Upper lobe of left lung (tissue), 4 donors: ENCODE measurements around the gene KRI1.

ENCODE experiments used
- EP300 ChIP-seq, 4 donors: sonication (generic); formaldehyde crosslinking; IDR thresholded peaks; one replicate each; pipeline ENCODE4 v1.5.1; 2017; ENCODE audit warnings: antibody characterized with exemption in 4 of 4, control low read depth in 2 of 4
- POLR2AphosphoS5 ChIP-seq, 2 donors: sonication (generic); formaldehyde crosslinking; IDR thresholded peaks; one replicate each; pipeline ENCODE4 v1.5.1; 2017; ENCODE audit warnings: antibody characterized with exemption in 2 of 2
- TF ChIP-seq, protein P1 (sequence below), 6 experiments: fragments of 450-650 bp in 4 of 6; fragments of 200-600 bp in 2 of 6; sonication (generic) in 2 of 6; IDR thresholded peaks; one replicate each; pipeline ENCODE4 v1.5.1; 2016 to 2019; ENCODE audit warnings: antibody characterized with exemption in 6 of 6

DNA sequence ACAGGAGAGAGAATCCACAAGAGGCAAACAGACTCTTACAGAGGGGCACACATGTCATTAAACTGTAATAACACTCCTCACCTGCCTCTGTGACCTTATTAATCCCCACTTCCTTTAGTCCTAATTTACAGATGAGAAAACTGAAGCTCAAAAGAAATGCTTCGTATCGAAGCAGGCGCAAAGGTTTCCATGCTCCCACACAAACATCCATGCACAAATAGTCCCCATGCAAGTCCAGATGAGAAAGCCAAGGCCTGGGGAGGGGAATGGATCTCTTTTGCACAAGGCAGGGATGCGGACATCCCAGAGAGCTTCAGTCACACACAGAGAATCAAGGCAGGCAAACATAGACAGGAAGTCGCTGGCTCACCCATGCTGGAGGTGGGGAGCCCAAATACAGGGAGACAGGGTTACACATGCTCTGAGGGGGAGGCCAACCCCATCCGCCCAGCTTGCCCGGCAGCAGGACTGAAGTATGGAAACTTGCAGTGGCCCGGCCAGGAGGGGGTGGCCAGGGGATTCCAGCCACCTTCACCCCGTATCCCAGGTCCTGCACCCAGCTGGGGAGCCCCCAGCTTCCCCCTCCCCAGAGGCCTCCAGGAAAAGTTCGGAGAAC, 49.0 kb downstream of the KRI1 start:
- TF ChIP-seq, protein P1, sequence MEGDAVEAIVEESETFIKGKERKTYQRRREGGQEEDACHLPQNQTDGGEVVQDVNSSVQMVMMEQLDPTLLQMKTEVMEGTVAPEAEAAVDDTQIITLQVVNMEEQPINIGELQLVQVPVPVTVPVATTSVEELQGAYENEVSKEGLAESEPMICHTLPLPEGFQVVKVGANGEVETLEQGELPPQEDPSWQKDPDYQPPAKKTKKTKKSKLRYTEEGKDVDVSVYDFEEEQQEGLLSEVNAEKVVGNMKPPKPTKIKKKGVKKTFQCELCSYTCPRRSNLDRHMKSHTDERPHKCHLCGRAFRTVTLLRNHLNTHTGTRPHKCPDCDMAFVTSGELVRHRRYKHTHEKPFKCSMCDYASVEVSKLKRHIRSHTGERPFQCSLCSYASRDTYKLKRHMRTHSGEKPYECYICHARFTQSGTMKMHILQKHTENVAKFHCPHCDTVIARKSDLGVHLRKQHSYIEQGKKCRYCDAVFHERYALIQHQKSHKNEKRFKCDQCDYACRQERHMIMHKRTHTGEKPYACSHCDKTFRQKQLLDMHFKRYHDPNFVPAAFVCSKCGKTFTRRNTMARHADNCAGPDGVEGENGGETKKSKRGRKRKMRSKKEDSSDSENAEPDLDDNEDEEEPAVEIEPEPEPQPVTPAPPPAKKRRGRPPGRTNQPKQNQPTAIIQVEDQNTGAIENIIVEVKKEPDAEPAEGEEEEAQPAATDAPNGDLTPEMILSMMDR (IDR thresholded peaks at IDR 0.05) = no peak
- TF ChIP-seq POLR2AphosphoS5 (IDR thresholded peaks at IDR 0.05) (no peak), EP300 (IDR thresholded peaks at IDR 0.05) (no peak)
